Cardiac muscle cell (in vitro differentiated cells and primary cell): ENCODE measurements around the gene RASGRF2. TPM values are rescaled to one million over a fixed set of nuclear protein-coding genes. Genes with fewer than 3 reads are reported as not detected.
A peak's percentile ranks its signal among the peaks of the same experiment; 100 is the strongest.

Experiments
- DNase-seq, 2 donors: peaks; one replicate each; pipeline versions ENCODE4 v3.0.0 to v3.0.0-alpha.2; 2010 to 2017; ENCODE audit warnings: low read depth in 1 of 2, low spot score in 1 of 2
- H3K27ac ChIP-seq: fragments of 200-600 bp; sonication (generic); 2 replicates; pipeline ENCODE4 v1.5.1; 2016
- H3K27me3 ChIP-seq: fragments of 200-600 bp; sonication (generic); 2 replicates; pipeline ENCODE4 v1.6.0; 2016; ENCODE audit warnings: control low read depth
- H3K36me3 ChIP-seq: fragments of 200-600 bp; sonication (generic); 2 replicates; pipeline ENCODE4 v1.5.1; 2016; ENCODE audit warnings: control low read depth
- H3K4me1 ChIP-seq: fragments of 200-600 bp; sonication (generic); 2 replicates; pipeline ENCODE4 v1.8.1; 2017; ENCODE audit warnings: low read depth, mild to moderate bottlenecking, mixed run types
- H3K4me3 ChIP-seq: fragments of 200-600 bp; sonication (generic); 2 replicates; pipeline ENCODE4 v1.5.1; 2016; ENCODE audit warnings: mild to moderate bottlenecking
- H3K9me3 ChIP-seq: fragments of 200-600 bp; sonication (generic); 2 replicates; pipeline ENCODE4 v1.5.1; 2017; ENCODE audit warnings: low read depth, mild to moderate bottlenecking, control low read depth
- polyA plus RNA-seq: library from polyadenylated mRNA; unstranded; fragments of >200 nt; fragmentation: Nextera tagmentation; extraction: Ambion mirVana; gene quantifications from 2 replicates; pipeline ENCODE4 v1.2.1, GENCODE V29; 2016
- total RNA-seq: library from RNA; depleted of rRNA; stranded (reverse); fragments of >200 nt; gene quantifications from 2 replicates; pipeline ENCODE4 v1.2.3, GENCODE V29; 2016
- TF ChIP-seq, protein P1 (sequence below): IDR thresholded peaks from 2 replicates; pipeline ENCODE4 v1.5.1; 2012; ENCODE audit warnings: low read depth, mild to moderate bottlenecking, low read length

Gene RASGRF2
- total and polyA plus RNA-seq, 2 experiments from 2014 or later = 0.06 to 0.33 TPM

DNA sequence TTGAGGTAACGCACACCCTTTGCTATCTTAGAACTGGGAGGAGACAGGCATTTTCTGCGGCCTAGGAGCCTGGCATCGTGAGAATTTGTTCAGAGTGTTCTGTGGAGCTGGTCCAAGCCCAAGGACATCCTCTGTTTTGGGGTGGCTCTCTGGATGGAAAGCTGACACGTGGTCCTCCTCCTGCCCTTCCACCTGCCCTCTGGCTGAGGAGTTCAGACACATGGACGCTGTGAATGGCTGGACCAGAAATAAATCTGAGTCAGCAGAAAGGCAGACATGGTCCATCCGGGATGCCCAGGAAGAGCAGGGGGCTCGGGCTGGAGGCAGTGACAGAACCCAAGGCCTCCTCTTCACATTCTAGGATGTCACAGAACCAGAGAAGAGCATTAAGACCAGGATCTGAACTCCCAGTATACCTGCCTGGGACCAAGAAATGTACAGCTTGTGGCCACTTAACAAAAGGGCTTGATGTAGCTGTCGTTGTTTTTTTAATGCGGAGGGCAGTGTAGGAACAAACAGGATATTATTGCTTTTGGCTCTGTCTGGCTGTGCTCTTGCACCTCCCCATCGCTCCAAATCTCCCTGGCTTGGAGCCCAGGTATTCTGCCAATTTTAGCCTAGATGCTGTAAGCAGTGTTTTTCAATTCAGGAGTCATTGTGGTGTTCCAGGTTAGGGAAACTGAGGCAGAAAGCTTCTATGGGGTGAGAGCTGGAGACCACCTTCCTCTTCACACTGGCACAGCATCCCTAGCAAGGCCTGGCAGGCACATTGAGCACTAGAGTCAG lies 275.3 kb downstream of the RASGRF2 start:
- H3K9me3 ChIP-seq = no peaks in the 10 kb centered on the region
- peaks cover 43% of the 10 kb centered on the region for H3K4me1 ChIP-seq
- TF ChIP-seq, protein P1, sequence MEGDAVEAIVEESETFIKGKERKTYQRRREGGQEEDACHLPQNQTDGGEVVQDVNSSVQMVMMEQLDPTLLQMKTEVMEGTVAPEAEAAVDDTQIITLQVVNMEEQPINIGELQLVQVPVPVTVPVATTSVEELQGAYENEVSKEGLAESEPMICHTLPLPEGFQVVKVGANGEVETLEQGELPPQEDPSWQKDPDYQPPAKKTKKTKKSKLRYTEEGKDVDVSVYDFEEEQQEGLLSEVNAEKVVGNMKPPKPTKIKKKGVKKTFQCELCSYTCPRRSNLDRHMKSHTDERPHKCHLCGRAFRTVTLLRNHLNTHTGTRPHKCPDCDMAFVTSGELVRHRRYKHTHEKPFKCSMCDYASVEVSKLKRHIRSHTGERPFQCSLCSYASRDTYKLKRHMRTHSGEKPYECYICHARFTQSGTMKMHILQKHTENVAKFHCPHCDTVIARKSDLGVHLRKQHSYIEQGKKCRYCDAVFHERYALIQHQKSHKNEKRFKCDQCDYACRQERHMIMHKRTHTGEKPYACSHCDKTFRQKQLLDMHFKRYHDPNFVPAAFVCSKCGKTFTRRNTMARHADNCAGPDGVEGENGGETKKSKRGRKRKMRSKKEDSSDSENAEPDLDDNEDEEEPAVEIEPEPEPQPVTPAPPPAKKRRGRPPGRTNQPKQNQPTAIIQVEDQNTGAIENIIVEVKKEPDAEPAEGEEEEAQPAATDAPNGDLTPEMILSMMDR = no peak
- no peaks in the 10 kb centered on the region for H3K36me3 ChIP-seq
- H3K27me3 ChIP-seq = no peaks in the 10 kb centered on the region
- H3K27ac ChIP-seq = peak overlapping the region; percentile 77
- DNase-seq = peak in 1 of 2 donors; percentile 38
- no peak overlapping the region for H3K4me3 ChIP-seq

DNA sequence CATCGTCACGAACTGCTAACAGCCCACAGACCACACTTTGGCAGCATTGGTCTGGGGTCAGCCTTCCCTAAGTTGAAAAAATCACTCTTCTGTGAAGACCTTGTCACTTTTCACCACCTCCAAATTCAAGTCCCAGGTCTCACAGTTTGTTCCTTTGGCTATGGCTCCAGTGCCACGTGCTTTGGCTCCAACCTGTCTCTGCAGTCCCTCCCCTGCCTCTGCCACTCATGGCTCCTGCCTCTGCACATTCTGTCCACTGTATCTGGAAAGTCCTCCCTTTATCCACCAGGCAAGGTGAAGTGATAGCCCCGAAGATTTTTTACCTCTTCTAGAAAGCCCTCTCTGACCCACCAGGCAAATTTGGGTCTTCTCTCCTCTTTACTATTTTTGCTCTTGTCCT lies 278.3 kb downstream of the RASGRF2 start:
- peaks cover 23% of the 10 kb centered on the region for H3K4me1 ChIP-seq
- TF ChIP-seq, protein P1 = no peak

DNA sequence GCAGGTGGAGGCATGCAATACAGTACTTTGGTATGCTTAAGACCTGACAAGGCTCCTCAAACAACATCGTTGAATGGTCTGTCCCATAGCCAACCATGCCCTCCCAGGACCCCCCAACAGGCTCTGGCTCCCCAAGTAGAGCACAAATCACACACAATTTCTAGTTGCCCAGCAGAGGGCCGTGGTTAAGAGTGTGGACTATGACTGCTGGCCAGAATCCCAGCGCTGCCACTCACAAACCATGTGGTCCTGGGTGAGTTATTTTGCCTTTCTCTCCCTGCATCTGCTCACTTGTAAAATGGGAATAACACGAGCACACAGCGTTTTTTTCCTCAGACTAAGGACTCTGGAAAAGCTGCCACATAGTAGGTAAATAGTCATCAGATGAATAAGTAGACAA lies 279.4 kb downstream of the RASGRF2 start:
- Histone ChIP-seq H3K27me3 (no peaks in the 10 kb centered on the region), H3K36me3 (no peaks in the 10 kb centered on the region), H3K9me3 (no peaks in the 10 kb centered on the region), H3K27ac (peak overlapping the region; percentile 9), H3K4me3 (no peak overlapping the region), H3K4me1 (peaks cover 11% of the 10 kb centered on the region)
- TF ChIP-seq, protein P1 = no peak
- peak in 1 of 2 donors; percentile 17 for DNase-seq

More for the DNA sequence above, 278.3 kb downstream of the RASGRF2 start:
- Histone ChIP-seq H3K27ac (peak overlapping the region; percentile 19), H3K27me3 (no peaks in the 10 kb centered on the region), H3K9me3 (no peaks in the 10 kb centered on the region), H3K36me3 (no peaks in the 10 kb centered on the region), H3K4me3 (no peak overlapping the region)
- DNase-seq = no peak

DNA sequence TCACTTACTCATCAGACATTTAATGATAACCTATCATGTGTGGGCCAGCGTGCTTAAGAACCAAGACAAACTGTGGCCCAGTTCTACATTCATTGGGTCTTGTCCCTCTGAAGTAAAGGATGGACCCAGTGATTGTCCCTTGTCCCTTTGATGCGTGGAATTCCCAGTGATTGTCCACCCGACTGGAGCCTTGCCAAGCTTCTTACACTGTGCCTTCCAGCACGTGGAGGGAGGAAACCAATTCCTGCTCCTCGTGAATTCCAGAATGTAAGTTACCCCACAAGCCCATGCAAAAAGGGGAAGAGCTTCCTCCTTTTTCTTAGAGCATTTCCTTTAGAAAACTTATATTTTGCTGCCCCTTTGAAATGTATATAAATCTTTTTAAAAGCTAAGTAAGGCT lies 280.8 kb downstream of the RASGRF2 start:
- Histone ChIP-seq H3K36me3 (no peaks in the 10 kb centered on the region), H3K4me1 (peaks cover 7% of the 10 kb centered on the region), H3K9me3 (no peaks in the 10 kb centered on the region), H3K27ac (no peak overlapping the region), H3K4me3 (no peak overlapping the region), H3K27me3 (no peaks in the 10 kb centered on the region)
- DNase-seq = no peak
- TF ChIP-seq, protein P1 = no peak

DNA sequence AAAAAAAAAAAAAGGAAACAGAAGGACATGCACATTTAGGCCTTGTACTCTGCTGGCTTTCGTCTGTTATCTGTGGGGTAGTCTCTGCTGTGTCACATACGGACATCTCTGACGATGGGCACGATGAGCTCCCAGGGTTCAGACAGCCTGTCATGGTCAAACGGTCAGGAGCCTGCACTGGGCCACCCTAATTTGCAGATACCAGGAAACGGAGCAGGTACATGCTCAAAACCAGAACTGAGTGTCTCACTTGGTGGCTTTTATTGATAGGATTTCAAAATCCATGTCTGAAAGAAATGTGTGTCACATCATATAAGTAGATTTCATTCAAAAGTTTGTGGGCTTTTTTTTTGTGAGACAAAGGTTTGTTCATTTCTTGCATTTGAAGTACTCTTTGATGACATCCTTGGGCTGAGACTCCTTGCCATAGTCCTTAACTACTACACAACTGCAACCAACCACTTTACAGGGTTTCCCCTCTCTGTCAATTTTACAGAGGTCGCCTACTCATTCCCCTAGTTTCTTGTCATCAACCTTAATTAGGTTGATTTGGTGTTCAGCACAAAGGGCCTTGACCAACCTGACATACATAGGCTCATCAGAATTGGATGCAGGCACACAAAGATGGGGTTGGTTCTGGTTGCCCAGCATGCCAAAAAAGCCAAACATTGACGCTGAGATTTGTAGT lies 281.9 kb downstream of the RASGRF2 start:
- Histone ChIP-seq H3K36me3 (no peaks in the 10 kb centered on the region), H3K27ac (no peak overlapping the region), H3K9me3 (no peaks in the 10 kb centered on the region), H3K27me3 (no peaks in the 10 kb centered on the region), H3K4me1 (peaks cover 16% of the 10 kb centered on the region), H3K4me3 (no peak overlapping the region)
- DNase-seq = no peak
- TF ChIP-seq, protein P1 = no peak
